ENCODE data around the gene CRYGD. TPM values are rescaled to one million over a fixed set of nuclear protein-coding genes. Genes with fewer than 3 reads are reported as not detected.
"Not testable (repeated sequence)": the region's sequence is repeated elsewhere in the genome, so short reads cannot be mapped to it uniquely, and the experiment has no call there.

CRYGD gene
- not detected for total RNA-seq
- long read RNA-seq: 0 reads

DNA sequence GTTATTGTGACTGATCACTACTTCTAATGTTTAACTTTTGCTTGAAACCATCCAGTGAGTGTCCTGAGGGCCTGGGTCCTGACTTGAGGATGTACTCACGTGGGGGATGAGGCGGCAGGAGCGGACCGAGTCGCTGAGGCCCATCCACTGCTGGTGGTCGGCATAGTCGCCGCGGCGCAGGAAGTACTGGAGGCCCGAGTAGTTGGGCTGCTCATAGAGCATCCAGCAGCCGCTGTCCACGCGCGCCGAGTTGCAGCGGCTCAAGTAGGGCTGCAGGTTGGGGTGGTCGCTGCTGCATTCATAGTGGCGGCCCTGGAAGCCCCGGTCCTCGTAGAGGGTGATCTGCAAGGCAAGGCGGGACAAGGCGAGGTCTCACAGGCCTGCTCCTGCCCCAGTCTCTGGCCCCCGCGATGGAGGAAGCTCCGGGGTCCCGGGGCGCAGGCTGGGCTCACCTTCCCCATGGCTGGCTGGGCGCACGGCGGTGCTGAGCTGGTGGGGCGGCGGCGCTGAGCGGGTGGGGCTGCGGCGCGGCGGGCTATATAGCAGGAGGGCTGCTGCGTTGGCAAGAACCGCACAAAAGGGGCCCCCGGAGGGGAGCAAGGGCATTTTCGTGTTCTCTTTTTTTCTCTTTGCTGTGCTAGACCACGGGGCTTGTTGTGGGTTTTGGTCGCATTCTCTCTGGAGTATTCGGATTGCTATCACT is at the start of gene CRYGD:
Gene CRYGD (minus strand): TSS at position 512 of the 703 bp plus-strand sequence. CDS start 51 bp downstream, at position 461.
- peak; percentile 38 to 41 for ATAC-seq
- not testable (repeated sequence) for DNase-seq

DNA sequence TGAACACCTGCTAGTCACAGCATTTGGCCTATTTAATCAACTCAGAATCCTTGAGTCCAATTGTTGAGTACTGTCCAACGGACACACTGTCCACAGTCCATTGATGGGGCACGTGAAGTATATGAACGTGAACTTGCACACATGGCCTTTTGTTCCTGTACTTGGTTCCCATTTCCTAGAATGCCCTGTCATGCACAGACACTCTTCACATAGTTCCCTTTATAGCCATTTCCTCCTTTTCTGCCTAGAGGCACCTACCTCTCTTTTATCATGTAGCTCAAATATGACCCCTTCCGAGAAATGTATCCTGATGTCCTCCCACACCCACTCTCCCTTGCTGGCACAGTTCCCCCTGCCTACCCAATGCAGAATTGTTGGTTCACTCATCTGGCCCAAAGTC is 47.8 kb upstream of the CRYGD start:
- ATAC-seq (peak in 1 of 2 donors; percentile 58), DNase-seq (no peak)

More for the DNA sequence above, at the start of gene CRYGD:
- intact Hi-C loops (cut with DNase I): not testable (repeated sequence)

DNA sequence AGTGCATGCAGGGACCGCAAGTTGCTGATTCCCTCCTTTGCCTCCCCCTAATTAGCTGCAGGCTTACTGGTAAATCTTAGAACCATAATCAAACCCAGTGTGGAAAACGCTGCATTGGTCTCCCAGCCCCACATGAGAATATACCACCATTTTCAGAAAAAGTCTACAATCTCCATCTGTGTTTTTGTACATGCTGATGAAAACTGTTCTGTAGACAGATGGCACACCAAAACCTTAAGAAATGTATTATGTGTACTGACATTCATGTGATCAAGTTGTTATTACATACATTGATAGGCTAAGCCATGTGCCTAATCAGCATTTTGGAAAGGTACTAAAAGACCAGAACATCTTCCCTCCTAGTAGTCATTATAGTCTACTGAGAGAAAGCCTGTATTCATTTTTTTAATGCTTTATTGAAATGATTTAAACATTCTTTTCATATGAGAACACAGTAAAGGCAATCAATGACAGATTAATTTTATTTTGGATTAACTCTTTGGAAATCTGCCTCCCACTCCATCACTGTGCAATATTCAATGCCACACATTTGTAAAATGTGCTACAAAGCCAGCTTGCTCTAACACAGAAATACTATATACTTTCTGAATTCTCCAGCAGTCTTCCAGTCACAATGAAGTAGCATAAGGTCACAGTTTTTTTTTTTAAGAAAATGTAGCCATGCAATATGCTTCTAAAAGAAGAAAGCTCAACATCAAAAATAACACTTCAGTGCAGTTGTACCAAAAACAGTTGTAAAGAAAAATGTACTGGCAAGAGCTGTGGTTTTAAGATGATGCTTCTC is 40.8 kb upstream of the CRYGD start:
- no peak for DNase-seq
- intact Hi-C loops (cut with DNase I): no loop called here
- no peak for ATAC-seq

More for the DNA sequence above, 47.8 kb upstream of the CRYGD start:
- intact Hi-C loops (cut with DNase I): no loop called here

GRCh38 chr2:208163489-208163888 is 39.2 kb upstream of the CRYGD start, which contains the start of gene CRYGA:
Gene CRYGA, minus strand, starts transcription at chr2:208163589. Its CDS starts 33 bp downstream, at chr2:208163556.
- no peak for DNase-seq
- intact Hi-C loops (cut with DNase I): no loop called here
- no peak for ATAC-seq

DNA sequence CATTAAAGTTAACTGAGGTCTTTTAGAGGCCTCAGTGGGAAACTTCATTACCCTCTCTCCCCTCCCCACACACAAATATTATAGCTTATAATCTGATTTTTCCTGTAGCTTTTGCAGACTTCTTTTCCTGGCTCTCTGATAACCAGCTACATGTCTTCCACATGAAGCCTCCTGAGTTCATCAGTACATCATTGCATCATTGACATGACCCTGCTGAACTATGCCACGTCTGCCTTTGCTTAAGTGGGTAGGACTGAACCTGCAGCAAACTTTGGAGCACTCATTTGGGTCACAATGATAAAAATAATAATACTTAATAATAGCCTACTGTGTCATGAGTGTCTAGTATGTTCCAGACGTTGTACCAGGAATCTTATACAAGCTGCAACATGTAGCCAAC is 32.1 kb upstream of the CRYGD start:
- ATAC-seq (no peak), DNase-seq (no peak)
- intact Hi-C loops (cut with DNase I): no loop called here

DNA sequence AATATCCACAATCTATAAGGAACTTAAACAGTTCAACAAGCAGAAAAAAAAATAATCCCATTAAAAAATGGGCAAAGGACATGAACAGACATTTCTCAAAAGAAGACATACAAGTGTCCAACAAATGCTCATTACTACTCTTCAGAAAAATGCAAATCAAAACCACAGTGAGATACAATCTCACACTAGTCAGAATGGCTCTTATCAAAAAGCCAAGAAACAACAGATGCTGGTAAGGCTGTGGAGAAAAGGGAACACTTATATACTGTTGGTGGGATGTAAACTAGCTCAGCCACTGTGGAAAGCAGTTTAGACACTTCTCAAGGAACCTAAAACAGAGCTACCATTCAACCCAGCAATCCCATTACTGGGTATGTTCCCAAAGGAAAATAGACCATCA is 28.8 kb upstream of the CRYGD start:
- intact Hi-C loops (cut with DNase I): no loop called here
- DNase-seq (no peak), ATAC-seq (no peak)

DNA sequence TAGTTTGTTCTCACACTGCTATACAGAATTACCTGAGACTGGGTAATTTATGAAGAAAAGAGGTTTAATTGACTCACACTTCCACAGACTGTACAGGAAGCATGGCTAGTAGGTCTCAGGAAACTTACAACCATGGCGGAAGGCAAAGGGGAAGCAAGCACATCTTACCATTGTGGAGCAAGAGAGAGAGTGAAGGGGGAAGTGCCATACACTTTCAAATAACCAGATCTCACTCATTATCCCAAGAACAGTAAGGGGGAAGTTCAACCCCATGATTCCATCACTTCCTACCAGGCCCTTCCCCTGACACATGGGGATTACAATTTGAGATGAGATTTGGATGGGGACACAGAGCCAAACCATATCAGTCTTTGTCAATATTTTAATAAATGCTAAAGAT is 26.6 kb upstream of the CRYGD start:
- no peak for ATAC-seq
- DNase-seq: no peak
- intact Hi-C loops (cut with DNase I): no loop called here

GRCh38 chr2:208150094-208150493 is 25.8 kb upstream of the CRYGD start:
- intact Hi-C loops (cut with DNase I): no loop called here
- DNase-seq: no peak
- no peak for ATAC-seq

DNA sequence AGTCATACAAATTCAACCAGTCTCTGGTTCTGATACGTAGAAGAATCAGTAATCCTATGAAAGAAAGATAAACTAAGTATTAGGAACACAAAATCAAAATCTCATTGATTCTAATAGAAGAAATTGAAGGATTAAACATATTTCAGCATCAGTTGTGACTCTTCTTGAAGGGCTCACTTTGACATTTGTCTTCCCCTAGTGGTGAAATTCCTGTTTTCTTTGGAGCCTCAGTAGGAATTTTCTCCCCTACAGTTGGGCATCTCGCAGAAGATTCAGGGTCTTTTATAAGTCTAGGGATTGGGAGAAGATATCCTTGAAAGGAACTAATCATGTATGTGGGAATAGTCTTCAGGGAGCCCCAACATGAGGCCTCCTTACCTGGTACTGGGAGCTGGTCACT is 24.5 kb upstream of the CRYGD start:
- no peak for DNase-seq
- intact Hi-C loops (cut with DNase I): no loop called here

GRCh38 chr2:208147759-208148158 is 23.4 kb upstream of the CRYGD start:
- DNase-seq (no peak), ATAC-seq (peak in 1 of 2 donors; percentile 27)
- intact Hi-C loops (cut with DNase I): no loop called here

More for the DNA sequence above, 24.5 kb upstream of the CRYGD start:
- no peak for ATAC-seq

- DNase-seq (no peak), ATAC-seq (no peak)
- intact Hi-C loops (cut with DNase I): no loop called here
Observed at GRCh38 chr2:208147008-208147407, 22.7 kb upstream of the CRYGD start.

DNA sequence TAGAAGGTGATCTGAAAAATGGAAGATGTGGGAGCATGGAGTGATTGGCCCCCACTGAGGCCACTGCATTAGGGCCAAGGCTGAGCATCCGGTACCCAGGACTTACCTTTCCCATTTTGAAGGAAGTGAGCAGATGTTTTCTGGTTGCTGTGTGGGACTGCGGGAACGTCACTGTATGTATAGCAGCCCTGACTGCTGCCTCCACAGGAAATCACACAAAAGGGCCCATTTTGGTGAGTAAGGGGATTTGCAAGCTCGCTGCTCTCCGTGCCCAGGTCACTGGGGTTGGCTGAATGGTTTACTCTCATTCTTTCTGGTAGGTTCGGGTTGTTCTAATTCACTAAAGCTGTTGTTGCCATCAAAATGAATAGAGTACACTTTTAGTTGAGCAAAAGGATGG is 21.7 kb upstream of the CRYGD start, which contains the start of gene CRYGB:
Gene CRYGB (minus strand): TSS at position 153 of the 400 bp plus-strand sequence. CDS start 38 bp downstream, at position 115.
- DNase-seq (no peak), ATAC-seq (no peak)
- intact Hi-C loops (cut with DNase I): no loop called here

GRCh38 chr2:208142925-208143799 is 18.8 kb upstream of the CRYGD start:
- intact Hi-C loops (cut with DNase I): no loop called here
- ATAC-seq: no peak
- DNase-seq: no peak

GRCh38 chr2:208142240-208142924 is 18.1 kb upstream of the CRYGD start:
- no peak for DNase-seq
- ATAC-seq: no peak
- intact Hi-C loops (cut with DNase I): no loop called here

- ATAC-seq (no peak), DNase-seq (no peak)
- intact Hi-C loops (cut with DNase I): no loop called here
Observed at GRCh38 chr2:208139447-208139846, 15.1 kb upstream of the CRYGD start.

DNA sequence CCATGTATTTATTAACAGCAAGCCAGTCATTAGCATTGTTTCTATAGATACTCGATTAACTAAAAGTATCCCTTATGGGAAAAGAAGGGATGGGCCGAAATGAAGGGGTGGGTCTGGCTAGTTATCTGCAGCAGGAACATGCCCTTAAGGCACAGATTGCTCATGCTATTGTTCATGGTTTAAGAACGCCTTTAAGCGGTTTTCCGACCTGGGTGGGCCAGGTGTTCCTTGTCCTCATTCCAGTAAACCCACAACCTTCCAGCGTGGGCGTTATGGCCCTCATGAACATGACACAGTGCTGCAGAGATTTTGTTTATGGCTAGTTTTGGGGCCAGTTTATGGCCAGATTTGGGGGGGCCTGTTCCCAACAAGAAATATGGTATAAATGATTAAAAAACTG is 14.0 kb upstream of the CRYGD start:
- ATAC-seq; DNase-seq; intact Hi-C loops (cut with DNase I): not testable (repeated sequence)

DNA sequence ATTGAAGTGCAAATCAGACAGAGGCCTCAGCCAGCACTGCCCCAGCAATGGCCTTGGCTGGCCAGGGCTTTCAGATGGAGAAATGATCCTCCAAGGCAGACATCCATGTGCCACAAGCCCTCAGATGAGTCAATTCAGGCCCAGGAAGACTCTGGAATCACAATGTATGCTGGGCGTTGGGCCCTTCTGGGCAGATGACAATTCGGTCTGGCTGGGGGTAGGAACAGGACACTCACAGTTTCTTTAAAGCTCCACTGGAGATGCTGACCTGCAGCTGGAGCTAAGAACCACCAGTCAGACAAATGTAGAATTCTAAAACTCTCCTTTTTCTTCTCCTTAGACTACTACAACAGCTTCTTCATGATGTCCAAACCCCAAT is 12.4 kb upstream of the CRYGD start:
- DNase-seq (no peak), ATAC-seq (no peak)
- intact Hi-C loops (cut with DNase I): no loop called here

- DNase-seq (no peak), ATAC-seq (peak; percentile 84 to 90)
- intact Hi-C loops (cut with DNase I): no loop called here
Observed at GRCh38 chr2:208135794-208136715, 11.7 kb upstream of the CRYGD start.
